A549 (cell line): Measurements from ENCODE around the gene SOSTDC1.
A peak's percentile ranks its signal among the peaks of the same experiment; 100 is the strongest.

ENCODE experiments used
- EP300 ChIP-seq, 2 experiments: fragments of >200 bp; sonication (Bioruptor Twin); formaldehyde crosslinking; IDR thresholded peaks; 2 replicates in 1 of 2; 3 replicates in 1 of 2; pipeline ENCODE4 v1.6.1; 2016 to 2017
- JUN ChIP-seq, 2 experiments: fragments of >200 bp; sonication (Bioruptor Twin); formaldehyde crosslinking; IDR thresholded peaks; 2 replicates in 1 of 2; 3 replicates in 1 of 2; pipeline ENCODE4 v1.6.1; 2016 to 2017
- POLR2A ChIP-seq: IDR thresholded peaks from 2 replicates; pipeline ENCODE4 v1.6.1; 2012; ENCODE audit warnings: mild to moderate bottlenecking, low read length
- RAD21 ChIP-seq, 2 experiments: fragments of >200 bp in 1 of 2; sonication (Bioruptor Twin) in 1 of 2; formaldehyde crosslinking in 1 of 2; IDR thresholded peaks in 1 of 2; conservative IDR thresholded peaks in 1 of 2; 2 replicates in 1 of 2; 3 replicates in 1 of 2; pipeline ENCODE4 v1.6.1; 2012 to 2018; ENCODE audit warnings: inconsistent platforms in 1 of 2
- SREBF2 ChIP-seq: fragments of 450-650 bp; IDR thresholded peaks from 2 replicates; pipeline ENCODE4 v1.6.1; 2014; ENCODE audit warnings: mild to moderate bottlenecking, moderate library complexity
- TF ChIP-seq, protein P1 (sequence below): fragments of >200 bp; sonication (Bioruptor Twin); formaldehyde crosslinking; IDR thresholded peaks from 3 replicates; pipeline ENCODE4 v1.5.1; 2016
- TF ChIP-seq, protein P2 (sequence below): fragments of 200-600 bp; sonication (generic); IDR thresholded peaks from 2 replicates; pipeline ENCODE4 v1.6.1; 2016; ENCODE audit warnings: antibody characterized with exemption, mild to moderate bottlenecking, moderate library complexity

DNA sequence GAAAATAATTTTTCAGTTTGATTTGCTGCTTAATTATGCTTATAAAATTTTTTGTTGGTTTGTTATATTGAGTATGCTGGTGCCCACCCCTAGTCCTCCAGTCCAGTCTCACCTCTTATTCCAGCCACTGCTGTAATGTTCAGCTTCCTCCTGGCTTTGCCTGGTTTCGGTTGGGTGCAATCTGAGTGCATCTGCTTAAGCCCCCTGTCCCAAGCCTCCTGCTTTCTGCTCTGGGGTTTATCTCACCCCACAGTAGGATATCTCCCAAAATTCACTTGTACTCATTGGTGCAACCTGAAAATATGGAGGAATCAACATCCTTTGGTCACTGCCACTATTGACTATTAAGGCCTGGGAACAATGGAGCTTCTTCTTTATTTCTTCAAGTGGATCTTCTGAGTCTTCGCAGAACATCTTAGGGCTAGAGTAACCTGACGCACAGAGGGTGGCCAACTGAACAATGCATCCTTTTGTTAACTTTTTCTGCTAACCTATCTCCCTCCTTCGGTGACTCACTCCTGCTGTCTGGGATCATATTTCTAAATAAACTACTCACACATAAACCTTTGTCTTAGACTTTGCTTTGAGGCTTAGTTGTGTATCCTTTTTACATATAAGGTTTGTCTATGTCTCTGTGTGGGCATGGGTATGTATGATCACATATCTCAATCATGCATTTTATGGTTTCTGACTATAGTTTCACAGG lies 19.1 kb upstream of the SOSTDC1 start:
- TF ChIP-seq, protein P1, sequence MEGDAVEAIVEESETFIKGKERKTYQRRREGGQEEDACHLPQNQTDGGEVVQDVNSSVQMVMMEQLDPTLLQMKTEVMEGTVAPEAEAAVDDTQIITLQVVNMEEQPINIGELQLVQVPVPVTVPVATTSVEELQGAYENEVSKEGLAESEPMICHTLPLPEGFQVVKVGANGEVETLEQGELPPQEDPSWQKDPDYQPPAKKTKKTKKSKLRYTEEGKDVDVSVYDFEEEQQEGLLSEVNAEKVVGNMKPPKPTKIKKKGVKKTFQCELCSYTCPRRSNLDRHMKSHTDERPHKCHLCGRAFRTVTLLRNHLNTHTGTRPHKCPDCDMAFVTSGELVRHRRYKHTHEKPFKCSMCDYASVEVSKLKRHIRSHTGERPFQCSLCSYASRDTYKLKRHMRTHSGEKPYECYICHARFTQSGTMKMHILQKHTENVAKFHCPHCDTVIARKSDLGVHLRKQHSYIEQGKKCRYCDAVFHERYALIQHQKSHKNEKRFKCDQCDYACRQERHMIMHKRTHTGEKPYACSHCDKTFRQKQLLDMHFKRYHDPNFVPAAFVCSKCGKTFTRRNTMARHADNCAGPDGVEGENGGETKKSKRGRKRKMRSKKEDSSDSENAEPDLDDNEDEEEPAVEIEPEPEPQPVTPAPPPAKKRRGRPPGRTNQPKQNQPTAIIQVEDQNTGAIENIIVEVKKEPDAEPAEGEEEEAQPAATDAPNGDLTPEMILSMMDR, result no peak
- TF ChIP-seq, protein P2, sequence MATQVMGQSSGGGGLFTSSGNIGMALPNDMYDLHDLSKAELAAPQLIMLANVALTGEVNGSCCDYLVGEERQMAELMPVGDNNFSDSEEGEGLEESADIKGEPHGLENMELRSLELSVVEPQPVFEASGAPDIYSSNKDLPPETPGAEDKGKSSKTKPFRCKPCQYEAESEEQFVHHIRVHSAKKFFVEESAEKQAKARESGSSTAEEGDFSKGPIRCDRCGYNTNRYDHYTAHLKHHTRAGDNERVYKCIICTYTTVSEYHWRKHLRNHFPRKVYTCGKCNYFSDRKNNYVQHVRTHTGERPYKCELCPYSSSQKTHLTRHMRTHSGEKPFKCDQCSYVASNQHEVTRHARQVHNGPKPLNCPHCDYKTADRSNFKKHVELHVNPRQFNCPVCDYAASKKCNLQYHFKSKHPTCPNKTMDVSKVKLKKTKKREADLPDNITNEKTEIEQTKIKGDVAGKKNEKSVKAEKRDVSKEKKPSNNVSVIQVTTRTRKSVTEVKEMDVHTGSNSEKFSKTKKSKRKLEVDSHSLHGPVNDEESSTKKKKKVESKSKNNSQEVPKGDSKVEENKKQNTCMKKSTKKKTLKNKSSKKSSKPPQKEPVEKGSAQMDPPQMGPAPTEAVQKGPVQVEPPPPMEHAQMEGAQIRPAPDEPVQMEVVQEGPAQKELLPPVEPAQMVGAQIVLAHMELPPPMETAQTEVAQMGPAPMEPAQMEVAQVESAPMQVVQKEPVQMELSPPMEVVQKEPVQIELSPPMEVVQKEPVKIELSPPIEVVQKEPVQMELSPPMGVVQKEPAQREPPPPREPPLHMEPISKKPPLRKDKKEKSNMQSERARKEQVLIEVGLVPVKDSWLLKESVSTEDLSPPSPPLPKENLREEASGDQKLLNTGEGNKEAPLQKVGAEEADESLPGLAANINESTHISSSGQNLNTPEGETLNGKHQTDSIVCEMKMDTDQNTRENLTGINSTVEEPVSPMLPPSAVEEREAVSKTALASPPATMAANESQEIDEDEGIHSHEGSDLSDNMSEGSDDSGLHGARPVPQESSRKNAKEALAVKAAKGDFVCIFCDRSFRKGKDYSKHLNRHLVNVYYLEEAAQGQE, result no peak
- TF ChIP-seq POLR2A (no peak), RAD21 (conservative IDR thresholded peaks at IDR 0.05 in 1 of 2, IDR thresholded peaks at IDR 0.05 in 1 of 2) (no peak), JUN (IDR thresholded peaks at IDR 0.05) (peak in 1 of 2 experiments; percentile 28; a peak in 1 of 5 replicates), EP300 (IDR thresholded peaks at IDR 0.05) (no peak; a peak in 1 of 5 replicates), SREBF2 (no peak)
